ENCODE measurements around the gene NMRK1. TPM values are rescaled to one million over a fixed set of nuclear protein-coding genes. Genes with fewer than 3 reads are reported as not detected.

Gene NMRK1
- total and polyA plus RNA-seq, 2 donors (not counting 3 experiments of a cell fraction or from before 2014, with no cell fraction given): 24.3 to 32.6 TPM

- no peak overlapping the region for H2AFZ ChIP-seq (ENCODE audit: low read depth, low read length)
- dilution Hi-C loops (cut with MboI; ENCODE audit: extremely low pct_ligation_motif_present, low sequenced_read_pairs): loop anchor here (25.0 kb wide), 1 partner anchor 277 kb away; no protein-coding TSS in a partner anchor
Measured at GRCh38 chr9:75064307-75065025, 23.5 kb downstream of the NMRK1 start.

GRCh38 chr9:75063556-75064305 is 24.2 kb downstream of the NMRK1 start:
- TF ChIP-seq CTCF (IDR thresholded peaks at IDR 0.05; ENCODE audit: extremely low read depth in 1 of 2, insufficient read depth in 1 of 2, low read depth in 1 of 2, low read length in 2 of 2) (no peak), GATA2 (IDR thresholded peaks at IDR 0.05; ENCODE audit: insufficient read depth, insufficient read length, low read depth, low read length) (no peak), POLR2AphosphoS5 (IDR thresholded peaks at IDR 0.05; ENCODE audit: insufficient read depth, low read depth, low read length) (no peak), EZH2 (IDR thresholded peaks at IDR 0.05; ENCODE audit: borderline replicate concordance, low read depth, low read length, severe bottlenecking) (no peak), JUN (IDR thresholded peaks at IDR 0.05; ENCODE audit: borderline replicate concordance, insufficient read depth, insufficient read length, low read depth) (no peak), MYC (IDR thresholded peaks at IDR 0.05; ENCODE audit: low read depth, low read length) (no peak), POLR2A (IDR thresholded peaks at IDR 0.05; ENCODE audit: low read depth, low read length) (no peak), FOS (IDR thresholded peaks at IDR 0.05; ENCODE audit: borderline replicate concordance, insufficient read depth, low read length) (no peak)
- H3K4me1 ChIP-seq (ENCODE audit: control insufficient read depth, extremely low read depth, insufficient read depth, low read length): no peaks in the 10 kb centered on the region
- no peak overlapping the region for H3K4me3 ChIP-seq (replicated peaks in 1 of 3; ENCODE audit: insufficient read depth in 1 of 3, low read depth in 1 of 3, low read length in 3 of 3)
- no peaks in the 10 kb centered on the region for H3K9me3 ChIP-seq (replicated peaks; ENCODE audit: control insufficient read depth, insufficient read depth, low read length)
- H3K4me2 ChIP-seq (ENCODE audit: insufficient read depth, low read length): no peak overlapping the region
- no TSS peak for BruUV-seq (replicated peaks)
- ChIA-PET POLR2A (interaction anchor here (1.1 kb wide), 1 partner anchor 36 kb away, joined by 3 read pairs; the partner anchor contains the start of gene CARNMT1), CTCF (interaction anchor here (0.9 to 3.2 kb wide), 5 partner anchors 13 to 290 kb away, joined by 3 to 10 read pairs (median 3); no protein-coding TSS in a partner anchor)
- no peaks in the 10 kb centered on the region for H3K27me3 ChIP-seq (ENCODE audit: control insufficient read depth in 2 of 2, insufficient read depth in 2 of 2, low read length in 2 of 2)
- no peaks in the 10 kb centered on the region for H4K20me1 ChIP-seq (replicated peaks; ENCODE audit: control insufficient read depth, extremely low read depth, insufficient read depth, low read length)
- no peak overlapping the region for H3K9ac ChIP-seq (replicated peaks; ENCODE audit: extremely low read depth, insufficient read depth, low read length)
- intact Hi-C loops (cut with micrococcal nuclease): loop anchor here (5.0 kb wide), 1 partner anchor 61 kb away; no protein-coding TSS in a partner anchor
- DNase-seq (ENCODE audit: low read depth, low spot score): no peak
- H3K79me2 ChIP-seq (ENCODE audit: control insufficient read depth, insufficient read depth, low read length): no peaks in the 10 kb centered on the region
- peaks cover 0 to 14% of the 10 kb centered on the region in 2 experiments for H3K36me3 ChIP-seq (ENCODE audit: control insufficient read depth in 2 of 2, extremely low read depth in 1 of 2, insufficient read depth in 2 of 2, low read length in 2 of 2)
- dilution Hi-C loops (cut with MboI; ENCODE audit: extremely low pct_ligation_motif_present, low sequenced_read_pairs): loop anchor here (25.0 kb wide), 1 partner anchor 276 kb away; no protein-coding TSS in a partner anchor
- no peak overlapping the region for H2AFZ ChIP-seq (ENCODE audit: low read depth, low read length)
- FAIRE-seq: no peak
- H3K9me1 ChIP-seq (replicated peaks; ENCODE audit: control insufficient read depth, extremely low read depth, insufficient read depth, low read length): no peaks in the 10 kb centered on the region
- no peak overlapping the region for H3K27ac ChIP-seq (ENCODE audit: insufficient read depth, low read depth, low read length)

More at GRCh38 chr9:75064307-75065025, 23.5 kb downstream of the NMRK1 start:
- no peak overlapping the region for H3K4me3 ChIP-seq (replicated peaks in 1 of 3; ENCODE audit: insufficient read depth in 1 of 3, low read depth in 1 of 3, low read length in 3 of 3)
- no peak overlapping the region for H3K4me2 ChIP-seq (ENCODE audit: insufficient read depth, low read length)
- H3K36me3 ChIP-seq (ENCODE audit: control insufficient read depth in 2 of 2, extremely low read depth in 1 of 2, insufficient read depth in 2 of 2, low read length in 2 of 2): peaks cover 0 to 15% of the 10 kb centered on the region in 2 experiments
- H3K79me2 ChIP-seq (ENCODE audit: control insufficient read depth, insufficient read depth, low read length): no peaks in the 10 kb centered on the region
- DNase-seq (ENCODE audit: low read depth, low spot score): no peak
- FAIRE-seq: no peak
- no TSS peak for BruUV-seq (replicated peaks)
- no peak for TF ChIP-seq POLR2A (IDR thresholded peaks at IDR 0.05; ENCODE audit: low read depth, low read length)
- peak; percentile 53 for TF ChIP-seq FOS (IDR thresholded peaks at IDR 0.05; ENCODE audit: borderline replicate concordance, insufficient read depth, low read length)
- intact Hi-C loops (cut with micrococcal nuclease): loop anchor here (5.0 kb wide), 1 partner anchor 62 kb away; no protein-coding TSS in a partner anchor
- H3K27me3 ChIP-seq (ENCODE audit: control insufficient read depth in 2 of 2, insufficient read depth in 2 of 2, low read length in 2 of 2): no peaks in the 10 kb centered on the region
- no peaks in the 10 kb centered on the region for H3K9me3 ChIP-seq (replicated peaks; ENCODE audit: control insufficient read depth, insufficient read depth, low read length)
- H3K9ac ChIP-seq (replicated peaks; ENCODE audit: extremely low read depth, insufficient read depth, low read length): no peak overlapping the region
- no peaks in the 10 kb centered on the region for H3K9me1 ChIP-seq (replicated peaks; ENCODE audit: control insufficient read depth, extremely low read depth, insufficient read depth, low read length)
- no peak overlapping the region for H3K27ac ChIP-seq (ENCODE audit: insufficient read depth, low read depth, low read length)
- ChIA-PET POLR2A (interaction anchor here (1.1 kb wide), 1 partner anchor 36 kb away, joined by 3 read pairs; the partner anchor contains the start of gene CARNMT1), CTCF (interaction anchor here (0.9 to 3.2 kb wide), 6 partner anchors 13 to 291 kb away, joined by 3 to 10 read pairs (median 5); no protein-coding TSS in a partner anchor)
- no peaks in the 10 kb centered on the region for H3K4me1 ChIP-seq (ENCODE audit: control insufficient read depth, extremely low read depth, insufficient read depth, low read length)
- H4K20me1 ChIP-seq (replicated peaks; ENCODE audit: control insufficient read depth, extremely low read depth, insufficient read depth, low read length): no peaks in the 10 kb centered on the region

Data from endothelial cell of umbilical vein (primary cell).